BJ (cell line): ENCODE measurements around the gene PHKG1. TPM values are rescaled to one million over a fixed set of nuclear protein-coding genes. Genes with fewer than 3 reads are reported as not detected.
"Not testable (repeated sequence)": the region's sequence is repeated elsewhere in the genome, so short reads cannot be mapped to it uniquely, and the experiment has no call there.

Source experiments
- CTCF ChIA-PET: fragments of 350-600 bp; formaldehyde crosslinking; extraction: SDS; loops from one replicate; lab custom pipeline; 2021; ENCODE audit warnings: antibody characterized with exemption, inconsistent platforms; lab: Yijun Ruan, JAX
- POLR2A ChIA-PET: fragments of 300-600 bp; sonication (Branson Sonifier 250); formaldehyde crosslinking; extraction: SDS; loops from one replicate; lab custom pipeline; 2021; ENCODE audit warnings: antibody characterized with exemption; lab: Charles Lee
- DNase-seq: peaks from one replicate; pipeline ENCODE4 v3.0.0-alpha.2; 2011; ENCODE audit warnings: low read depth
- H3K27me3 ChIP-seq: 2 replicates; pipeline ENCODE4 v1.6.0; 2011; ENCODE audit warnings: low read length; ENCODE audit not compliant: control insufficient read depth, insufficient read depth
- H3K36me3 ChIP-seq: 2 replicates; pipeline ENCODE4 v1.5.1; 2011; ENCODE audit warnings: low read length; ENCODE audit not compliant: control insufficient read depth, insufficient read depth
- H3K4me3 ChIP-seq: 2 replicates; pipeline ENCODE4 v1.5.1; 2011; ENCODE audit warnings: low read depth, mild to moderate bottlenecking, control low read depth, low read length
- polyA plus RNA-seq: library from polyadenylated mRNA; depleted of rRNA; stranded (reverse); fragments of >200 nt; gene quantifications from 2 replicates; pipeline ENCODE4 v1.2.3, GENCODE V29; 2011
- TF ChIP-seq, protein P1 (sequence below): IDR thresholded peaks from 2 replicates; pipeline ENCODE4 v1.5.1; 2011; ENCODE audit warnings: low read depth, mild to moderate bottlenecking, control low read depth, inconsistent platforms, low read length, moderate library complexity; ENCODE audit not compliant: insufficient read depth

Gene PHKG1
- polyA plus RNA-seq, 1 experiment = 0.39 TPM

DNA sequence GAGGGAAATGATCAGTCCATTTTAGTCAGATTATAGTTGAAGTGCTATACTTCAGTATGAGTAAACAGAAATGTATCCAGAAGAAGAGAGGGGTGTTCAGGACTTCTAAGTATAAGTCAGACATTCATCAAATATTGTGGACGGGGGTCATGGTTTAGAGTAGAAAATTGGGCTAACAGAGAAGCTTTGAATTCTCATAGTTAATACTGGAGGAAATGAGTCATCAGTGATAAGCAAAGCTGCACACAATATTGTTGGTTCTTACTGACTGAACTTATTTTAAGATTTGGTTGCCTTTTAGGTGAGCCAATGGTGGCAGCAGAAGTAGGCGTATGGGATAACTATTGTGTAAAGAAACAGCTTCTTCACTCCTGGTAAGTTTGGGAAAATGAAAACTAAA lies 30.4 kb downstream of the PHKG1 start:
- no peak for DNase-seq
- TF ChIP-seq, protein P1, sequence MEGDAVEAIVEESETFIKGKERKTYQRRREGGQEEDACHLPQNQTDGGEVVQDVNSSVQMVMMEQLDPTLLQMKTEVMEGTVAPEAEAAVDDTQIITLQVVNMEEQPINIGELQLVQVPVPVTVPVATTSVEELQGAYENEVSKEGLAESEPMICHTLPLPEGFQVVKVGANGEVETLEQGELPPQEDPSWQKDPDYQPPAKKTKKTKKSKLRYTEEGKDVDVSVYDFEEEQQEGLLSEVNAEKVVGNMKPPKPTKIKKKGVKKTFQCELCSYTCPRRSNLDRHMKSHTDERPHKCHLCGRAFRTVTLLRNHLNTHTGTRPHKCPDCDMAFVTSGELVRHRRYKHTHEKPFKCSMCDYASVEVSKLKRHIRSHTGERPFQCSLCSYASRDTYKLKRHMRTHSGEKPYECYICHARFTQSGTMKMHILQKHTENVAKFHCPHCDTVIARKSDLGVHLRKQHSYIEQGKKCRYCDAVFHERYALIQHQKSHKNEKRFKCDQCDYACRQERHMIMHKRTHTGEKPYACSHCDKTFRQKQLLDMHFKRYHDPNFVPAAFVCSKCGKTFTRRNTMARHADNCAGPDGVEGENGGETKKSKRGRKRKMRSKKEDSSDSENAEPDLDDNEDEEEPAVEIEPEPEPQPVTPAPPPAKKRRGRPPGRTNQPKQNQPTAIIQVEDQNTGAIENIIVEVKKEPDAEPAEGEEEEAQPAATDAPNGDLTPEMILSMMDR = no peak
- Histone ChIP-seq H3K36me3 (peaks cover 5% of the 10 kb centered on the region; the same call in 1 of the 2 replicates), H3K27me3 (no peaks in the 10 kb centered on the region), H3K4me3 (no peak overlapping the region)
- CTCF ChIA-PET = interaction anchor here (0.6 to 1.2 kb wide), 4 partner anchors 11 to 99 kb away, joined by 3 to 4 read pairs (median 3); partner anchors contain the start of genes CCT6A and PSPH
- POLR2A ChIA-PET = interaction anchor here (0.6 kb wide), 1 partner anchor 11 kb away, joined by 3 read pairs; the partner anchor contains the start of gene PSPH

DNA sequence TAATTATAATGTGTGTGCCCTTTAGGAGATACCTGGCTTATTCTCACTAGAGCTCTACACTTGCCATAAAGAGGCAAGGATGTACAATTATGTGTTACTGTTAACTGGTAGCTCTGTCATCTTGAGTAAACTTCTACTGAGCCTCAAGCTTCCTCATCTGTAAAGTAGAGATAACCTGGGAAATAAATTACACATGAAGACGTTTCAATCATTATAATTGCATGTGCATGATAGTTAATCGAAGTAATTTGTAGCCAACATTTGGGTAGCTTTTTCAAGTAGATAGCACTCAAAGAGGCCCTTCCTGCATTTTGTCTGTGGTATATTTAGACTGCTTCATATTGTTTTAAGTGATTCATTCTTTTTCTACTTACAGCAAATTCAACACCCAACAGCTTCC lies 38.8 kb downstream of the PHKG1 start:
- CTCF ChIA-PET = interaction anchor here (1.0 kb wide), 1 partner anchor 21 kb away, joined by 4 read pairs; no protein-coding TSS in a partner anchor
- Histone ChIP-seq H3K27me3 (no peaks in the 10 kb centered on the region), H3K36me3 (peaks cover 4% of the 10 kb centered on the region), H3K4me3 (no peak overlapping the region)
- TF ChIP-seq, protein P1 = no peak
- DNase-seq = no peak
- POLR2A ChIA-PET = no interaction called here

DNA sequence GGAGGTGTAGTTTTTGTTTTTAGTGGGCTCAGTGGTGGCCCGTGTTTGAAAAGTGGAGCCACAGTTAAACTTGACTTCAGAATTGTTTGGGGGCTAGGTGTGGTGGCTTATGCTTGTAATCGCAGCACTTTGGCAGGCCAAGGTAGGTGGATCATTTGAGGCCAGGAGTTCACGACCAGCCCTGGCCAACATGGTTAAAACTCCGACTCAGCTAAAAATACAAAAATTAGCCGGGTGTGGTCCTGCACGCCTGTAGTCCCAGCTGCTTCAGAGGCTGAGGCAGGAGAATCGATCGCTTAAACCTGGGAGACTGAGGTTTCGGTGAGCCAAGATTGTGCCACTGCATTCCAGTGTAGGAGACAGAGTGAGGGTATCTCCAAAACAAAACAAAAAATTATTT lies 39.4 kb downstream of the PHKG1 start:
- Histone ChIP-seq H3K27me3 (no peaks in the 10 kb centered on the region), H3K4me3 (no peak overlapping the region), H3K36me3 (peaks cover 4% of the 10 kb centered on the region)
- CTCF ChIA-PET = no interaction called here
- DNase-seq = no peak
- POLR2A ChIA-PET = no interaction called here
- TF ChIP-seq, protein P1 = no peak

DNA sequence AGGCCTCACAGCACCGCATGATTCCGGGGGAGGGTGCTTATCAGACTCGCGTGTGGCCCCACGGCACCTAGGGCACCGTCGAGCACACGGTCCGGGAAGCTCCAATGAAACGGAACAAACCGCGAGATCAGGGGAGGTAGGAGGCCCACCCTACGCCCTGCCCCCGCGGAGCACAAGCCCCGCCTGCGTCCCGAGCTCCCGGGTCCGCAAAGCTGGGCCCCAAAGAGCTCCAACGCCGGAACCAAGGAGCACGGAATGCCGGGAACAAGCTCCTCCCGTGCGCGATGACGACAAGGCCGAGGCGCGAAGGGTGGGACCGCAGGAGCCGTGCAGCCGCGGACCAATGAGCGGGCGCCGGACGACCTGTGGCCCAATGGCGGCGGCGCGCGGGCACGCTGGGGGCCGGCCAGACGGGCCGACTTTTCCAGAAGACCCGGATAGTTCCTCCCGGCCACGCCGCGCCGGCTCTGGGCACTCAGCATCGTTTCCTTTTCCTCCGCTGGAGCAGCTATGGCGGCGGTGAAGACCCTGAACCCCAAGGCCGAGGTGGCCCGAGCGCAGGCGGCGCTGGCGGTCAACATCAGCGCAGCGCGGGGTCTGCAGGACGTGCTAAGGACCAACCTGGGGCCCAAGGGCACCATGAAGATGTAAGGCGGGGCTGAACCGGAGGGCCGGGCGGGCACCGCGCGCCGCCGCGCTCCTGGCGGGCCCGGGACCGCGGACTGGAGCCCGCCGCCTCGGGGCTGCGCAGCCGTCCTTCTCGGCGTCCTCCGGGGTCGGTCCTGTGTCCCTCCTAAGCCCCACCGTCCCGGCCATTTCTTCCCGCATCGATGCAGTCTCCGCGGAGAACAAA lies 41.2 kb downstream of the PHKG1 start, which contains the start of the genes CCT6A and PSPH:
Gene CCT6A (plus strand): TSS at position 427 of the 853 bp plus-strand sequence. CDS start 84 bp downstream, at position 511.
Gene PSPH (minus strand): TSS at position 106 of the 853 bp plus-strand sequence. CDS start 30,232 bp downstream, outside the sequence.
- CTCF ChIA-PET = interaction anchor here (0.5 to 2.0 kb wide), 13 partner anchors 11 to 760 kb away, joined by 3 to 8 read pairs (median 3); partner anchors contain the start of genes PHKG1 and SUMF2
- Histone ChIP-seq H3K36me3 (no peaks in the 10 kb centered on the region), H3K4me3 (peak within 1 kb of the TSS; percentile 86), H3K27me3 (no peaks in the 10 kb centered on the region)
- POLR2A ChIA-PET = interaction anchor here (0.6 to 1.5 kb wide), 6 partner anchors 11 to 87 kb away, joined by 3 to 6 read pairs (median 3); partner anchors contain the start of genes NIPSNAP2 and SUMF2
- TF ChIP-seq, protein P1 = no peak
- DNase-seq = peak; percentile 91

DNA sequence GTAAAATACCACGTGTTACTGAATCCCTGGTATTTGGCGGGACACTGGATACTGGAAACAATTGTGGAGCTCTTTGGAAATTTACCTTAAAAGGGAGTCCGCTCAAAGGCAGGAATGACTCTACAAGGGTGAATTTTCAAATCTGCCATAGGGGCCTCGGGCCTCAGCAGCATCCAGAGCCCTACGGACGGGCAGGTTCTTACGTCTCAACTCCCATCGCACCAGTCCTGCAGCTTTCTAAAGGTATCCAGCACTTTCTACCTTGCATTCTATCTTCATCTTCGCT lies 41.8 kb downstream of the PHKG1 start:
- no peaks in the 10 kb centered on the region for H3K36me3 ChIP-seq
- POLR2A ChIA-PET = interaction anchor here (0.6 to 1.5 kb wide), 6 partner anchors 12 to 86 kb away, joined by 3 to 6 read pairs (median 3); partner anchors contain the start of genes NIPSNAP2 and SUMF2
- CTCF ChIA-PET = interaction anchor here (0.5 to 2.0 kb wide), 14 partner anchors 9 to 410 kb away, joined by 3 to 8 read pairs (median 3); partner anchors contain the start of gene PHKG1
- TF ChIP-seq, protein P1 = no peak
- peak overlapping the region; percentile 86 for H3K4me3 ChIP-seq
- H3K27me3 ChIP-seq = no peaks in the 10 kb centered on the region
- no peak for DNase-seq

DNA sequence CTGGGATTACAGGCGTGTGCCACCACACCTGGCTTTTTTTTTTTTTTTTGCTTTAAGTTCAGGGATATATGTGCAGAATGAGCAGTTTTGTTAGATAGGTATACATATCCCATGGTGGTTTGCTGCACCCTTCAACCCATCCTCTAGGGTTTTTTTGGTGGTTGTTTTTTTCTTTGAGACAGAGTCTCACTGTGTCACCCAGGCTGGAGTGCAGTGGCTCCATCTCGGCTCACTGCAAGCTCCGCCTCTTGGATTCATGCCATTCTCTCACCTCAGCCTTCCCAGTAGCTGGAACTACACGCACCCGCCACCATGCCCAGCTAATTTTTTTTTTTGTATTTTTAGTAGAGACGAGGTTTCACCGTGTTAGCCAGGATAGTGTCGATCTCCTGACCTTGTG lies 44.0 kb downstream of the PHKG1 start:
- CTCF ChIA-PET = interaction anchor here (0.6 kb wide), 1 partner anchor 612 kb away, joined by 3 read pairs; no protein-coding TSS in a partner anchor
- H3K4me3 ChIP-seq, H3K36me3 ChIP-seq, POLR2A ChIA-PET, H3K27me3 ChIP-seq, DNase-seq: not testable (repeated sequence)
